Skeletal muscle cell (primary cell): Measurements from ENCODE around the gene PABPN1.
"Not testable (repeated sequence)": the region's sequence is repeated elsewhere in the genome, so short reads cannot be mapped to it uniquely, and the experiment has no call there.

Source experiments
- DNase-seq: peaks from one replicate; pipeline ENCODE4 v3.0.0-alpha.2; 2010; ENCODE audit warnings: low read depth
- H3K4me3 ChIP-seq: 2 replicates; pipeline ENCODE4 v1.5.1; 2011; ENCODE audit warnings: low read depth, mild to moderate bottlenecking, control low read depth, low read length, moderate library complexity

The PABPN1 gene, protein sequence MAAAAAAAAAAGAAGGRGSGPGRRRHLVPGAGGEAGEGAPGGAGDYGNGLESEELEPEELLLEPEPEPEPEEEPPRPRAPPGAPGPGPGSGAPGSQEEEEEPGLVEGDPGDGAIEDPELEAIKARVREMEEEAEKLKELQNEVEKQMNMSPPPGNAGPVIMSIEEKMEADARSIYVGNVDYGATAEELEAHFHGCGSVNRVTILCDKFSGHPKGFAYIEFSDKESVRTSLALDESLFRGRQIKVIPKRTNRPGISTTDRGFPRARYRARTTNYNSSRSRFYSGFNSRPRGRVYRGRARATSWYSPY

DNA sequence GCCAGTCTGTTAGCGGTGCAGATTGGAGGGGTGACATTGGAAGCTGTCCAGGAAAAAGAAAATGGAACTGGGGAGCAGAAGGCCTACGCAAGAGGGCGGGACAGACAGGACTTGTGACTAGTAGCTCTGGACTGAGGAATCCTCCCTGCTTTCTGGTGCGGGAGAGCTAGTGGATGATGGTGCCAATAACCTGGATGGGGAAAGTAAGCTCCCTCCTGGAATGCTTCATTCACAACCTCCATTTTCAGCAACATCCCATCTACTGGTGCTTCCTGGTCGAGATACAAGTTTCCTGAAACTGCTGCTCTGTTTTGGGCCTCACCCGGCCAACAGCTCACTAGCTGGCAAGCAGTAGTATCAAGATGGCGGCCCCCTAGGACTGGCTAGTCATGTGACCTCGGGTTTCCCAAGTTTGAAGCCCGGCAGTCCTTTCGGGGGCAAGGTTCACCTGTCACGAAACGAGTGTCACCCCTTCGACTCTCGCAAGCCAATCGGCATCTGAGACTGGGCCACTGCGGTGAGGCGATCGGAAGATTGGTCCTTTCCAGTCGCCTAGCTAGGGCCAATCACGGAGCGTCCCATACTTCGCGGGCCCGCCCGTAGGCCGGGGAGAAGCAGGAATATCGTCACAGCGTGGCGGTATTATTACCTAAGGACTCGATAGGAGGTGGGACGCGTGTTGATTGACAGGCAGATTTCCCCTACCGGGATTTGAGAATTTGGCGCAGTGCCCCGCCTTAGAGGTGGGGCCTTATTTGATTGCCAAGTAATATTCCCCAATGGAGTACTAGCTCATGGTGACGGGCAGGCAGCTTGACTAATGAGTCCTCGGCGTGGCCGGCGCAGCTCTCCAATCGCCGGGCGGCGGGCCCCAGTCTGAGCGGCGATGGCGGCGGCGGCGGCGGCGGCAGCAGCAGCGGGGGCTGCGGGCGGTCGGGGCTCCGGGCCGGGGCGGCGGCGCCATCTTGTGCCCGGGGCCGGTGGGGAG lies at the start of gene PABPN1:
Gene PABPN1 (plus strand): TSS at position 874 of the 988 bp plus-strand sequence. CDS start 13 bp downstream, at position 887.
- peak; percentile 99 for DNase-seq
- H3K4me3 ChIP-seq = peak within 1 kb of the TSS; percentile 85

DNA sequence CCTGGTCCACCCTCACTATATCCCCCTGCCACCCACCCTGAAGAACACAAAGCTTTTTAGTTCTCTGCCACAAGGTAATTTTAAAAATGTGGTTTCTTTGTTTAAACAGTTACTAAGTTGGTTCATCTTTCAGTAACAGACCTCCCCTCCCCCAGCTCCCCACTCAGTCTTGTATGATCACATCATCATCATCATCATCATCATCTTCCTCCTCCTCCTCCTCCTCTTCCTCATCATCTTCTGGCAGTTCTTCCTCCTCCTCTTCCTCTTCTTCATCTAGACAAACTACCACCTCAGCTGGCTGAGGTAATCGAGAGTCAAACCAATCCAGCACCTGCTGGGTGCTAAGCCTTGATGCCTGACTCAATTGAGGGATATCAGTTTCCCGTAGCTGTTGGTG lies 45.8 kb upstream of the PABPN1 start:
- no peak overlapping the region for H3K4me3 ChIP-seq
- no peak for DNase-seq

DNA sequence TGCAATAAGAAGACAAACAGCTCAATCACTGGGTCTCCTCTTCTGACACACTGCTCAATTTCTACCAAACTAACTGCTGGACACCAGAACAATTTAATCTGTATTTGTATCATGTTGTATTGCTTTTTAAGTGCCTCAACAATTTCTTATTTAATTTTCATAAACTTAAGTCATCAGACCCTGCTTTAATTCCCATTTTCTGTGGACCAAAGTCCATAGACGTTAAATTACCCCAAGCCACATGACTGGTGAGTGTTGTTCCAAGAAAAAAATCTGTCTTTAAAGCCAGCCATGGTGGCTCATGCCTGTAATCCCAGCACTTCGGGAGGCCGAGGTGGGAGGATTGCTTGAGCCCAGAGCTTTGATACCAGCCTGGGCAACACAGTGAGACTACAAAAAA lies 44.1 kb upstream of the PABPN1 start:
- no peak overlapping the region for H3K4me3 ChIP-seq
- no peak for DNase-seq

DNA sequence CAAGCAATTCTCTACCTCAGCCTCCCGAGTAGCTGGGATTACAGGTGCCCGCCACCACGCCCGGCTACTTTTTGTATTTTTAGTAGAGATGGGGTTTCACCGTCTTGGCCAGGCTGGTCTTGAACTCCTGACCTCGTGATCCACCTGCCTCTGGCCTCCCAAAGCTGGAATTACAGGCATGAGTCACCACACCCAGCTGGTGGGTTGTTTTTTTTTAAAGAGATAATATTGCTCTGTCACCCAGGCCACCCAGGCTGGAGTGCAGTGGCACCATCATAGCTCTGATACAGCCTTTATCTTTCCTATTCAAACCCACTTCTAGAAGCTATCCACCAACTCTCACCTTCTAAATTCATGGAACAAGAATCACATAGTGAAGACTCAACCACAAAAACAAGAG lies 43.3 kb upstream of the PABPN1 start:
- DNase-seq, H3K4me3 ChIP-seq: not testable (repeated sequence)

DNA sequence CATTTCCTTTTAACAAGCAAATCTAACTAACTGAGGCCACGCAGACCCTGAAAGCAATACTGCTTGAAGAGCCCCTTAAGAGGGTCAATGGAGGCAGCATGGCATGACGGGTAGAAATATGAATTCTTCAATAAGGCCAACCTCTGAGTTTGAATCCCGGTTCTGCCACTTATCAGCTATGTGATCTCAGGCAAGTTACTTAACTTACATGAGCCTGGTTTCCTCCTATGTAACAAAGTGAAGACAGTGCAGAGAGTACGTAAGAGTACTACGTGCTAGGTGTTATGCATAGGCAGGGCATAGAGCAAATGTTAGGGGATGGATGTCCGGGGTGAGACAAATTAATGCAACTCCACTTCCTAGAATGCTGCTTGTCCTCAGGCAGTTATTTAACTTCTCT lies 40.0 kb upstream of the PABPN1 start:
- no peak for DNase-seq

DNA sequence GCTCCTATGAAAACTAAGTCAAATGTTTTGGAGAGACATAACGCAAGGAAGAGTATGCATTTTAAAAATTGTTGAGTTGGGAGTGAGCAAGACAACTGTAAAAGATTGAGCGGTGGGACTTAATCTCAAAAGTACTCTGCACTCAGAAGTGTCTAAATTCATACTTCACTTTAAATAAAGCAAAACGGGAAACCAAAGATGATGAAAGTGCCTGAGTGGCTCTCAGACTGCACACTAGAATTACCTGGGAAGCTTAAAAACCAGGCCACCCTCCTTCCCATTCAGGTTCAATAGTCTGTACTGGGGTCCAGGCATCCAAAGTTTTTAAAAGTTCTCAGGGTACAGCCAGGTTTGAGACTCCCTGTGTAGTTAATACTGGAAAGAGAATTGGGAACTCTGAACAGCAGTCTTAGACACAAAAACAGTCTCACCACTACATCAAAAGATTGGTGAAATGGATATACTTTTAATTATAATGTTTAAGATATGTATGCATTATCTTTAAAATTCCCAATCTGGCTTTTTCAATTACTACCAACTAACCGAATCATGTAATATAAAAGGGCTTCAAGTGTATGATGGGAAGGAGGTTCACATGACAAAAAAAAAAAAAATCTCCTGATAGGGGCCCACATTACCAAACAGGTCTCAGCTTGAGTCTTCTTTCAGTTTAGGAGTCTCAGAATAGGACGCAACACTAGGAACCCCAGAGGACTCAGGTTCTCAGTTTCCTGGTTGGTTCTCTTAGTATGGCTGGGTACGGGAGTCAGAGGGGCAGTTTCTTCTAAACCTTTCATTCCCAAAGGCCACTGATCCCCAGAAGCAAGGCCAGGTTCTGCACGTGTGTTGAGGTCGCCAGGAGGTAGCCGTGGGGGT lies 36.4 kb upstream of the PABPN1 start:
- peak overlapping the region; percentile 95 for H3K4me3 ChIP-seq
- no peak for DNase-seq

More for the DNA sequence above, 40.0 kb upstream of the PABPN1 start:
- H3K4me3 ChIP-seq = no peak overlapping the region

DNA sequence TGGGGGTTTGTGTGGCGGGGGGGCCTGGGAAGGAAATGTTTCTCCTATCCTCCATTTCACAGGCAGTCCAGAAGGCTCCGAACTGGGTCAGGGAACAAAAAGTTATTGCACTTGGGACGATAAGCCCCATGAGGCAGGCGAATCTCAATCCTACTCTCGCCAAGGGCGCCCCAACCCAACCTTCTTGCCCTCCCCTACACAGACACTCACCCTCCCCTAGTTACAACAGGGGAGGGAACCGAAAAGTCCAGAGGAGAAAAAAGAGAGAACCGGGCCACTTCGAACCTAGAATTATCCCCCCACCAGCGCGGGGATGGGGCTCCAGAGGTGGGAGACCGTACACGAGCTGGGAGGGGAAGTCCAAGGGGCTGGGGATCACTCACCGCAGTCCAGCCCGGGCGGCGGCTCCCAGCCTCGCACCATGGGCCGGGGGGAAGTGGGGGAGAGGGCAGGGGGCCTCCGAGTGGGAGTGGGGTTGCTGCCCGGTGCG lies 35.7 kb upstream of the PABPN1 start:
- no peak for DNase-seq
- peak overlapping the region; percentile 95 for H3K4me3 ChIP-seq

DNA sequence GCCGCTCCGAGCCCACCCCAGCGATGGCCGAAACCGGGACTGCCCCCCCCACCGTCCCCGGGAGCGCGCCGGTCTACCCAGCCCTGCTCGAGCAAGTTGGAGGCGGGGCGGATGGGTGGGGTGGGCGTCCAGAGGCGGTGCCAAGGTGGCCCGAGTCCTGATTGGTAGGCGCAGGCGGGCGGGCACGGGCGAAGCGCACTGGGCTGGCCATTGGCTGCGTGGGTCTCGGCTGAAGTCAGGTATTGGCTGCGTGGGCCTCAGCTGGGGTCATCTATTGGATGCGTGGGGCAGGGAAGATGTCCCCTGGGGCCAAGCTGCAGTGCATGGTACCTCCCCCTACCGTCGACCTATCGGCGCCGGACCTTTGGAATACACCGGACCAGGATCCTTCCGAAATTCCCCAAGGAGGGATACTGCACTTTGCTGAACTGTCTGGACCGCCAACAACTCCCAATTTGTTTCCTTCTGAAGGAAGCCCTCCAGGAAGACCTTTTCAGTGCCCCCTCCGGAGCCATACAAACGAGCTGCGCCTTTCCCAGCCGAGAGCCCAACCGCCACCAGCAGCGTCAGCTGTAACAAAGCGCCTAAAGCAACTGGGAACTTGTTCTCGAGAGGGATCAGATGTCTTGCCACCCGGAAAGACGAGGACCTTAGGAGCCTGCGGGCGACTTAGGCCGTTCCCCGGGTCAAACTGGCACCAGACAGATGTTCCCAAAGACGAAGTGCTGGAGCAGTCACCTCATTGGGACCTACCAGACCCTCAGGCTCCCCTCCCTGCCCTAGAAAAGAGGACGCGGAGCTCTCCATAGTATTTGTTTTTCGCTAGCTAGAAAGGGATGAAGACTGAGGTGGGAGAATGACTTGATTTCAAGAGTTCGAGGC lies 35.0 kb upstream of the PABPN1 start, which contains the start of gene HOMEZ:
Gene HOMEZ (minus strand): TSS at position 113 of the 882 bp plus-strand sequence. CDS start 180 bp downstream, outside the sequence.
- H3K4me3 ChIP-seq = peak within 1 kb of the TSS; percentile 95
- DNase-seq = peak; percentile 97

DNA sequence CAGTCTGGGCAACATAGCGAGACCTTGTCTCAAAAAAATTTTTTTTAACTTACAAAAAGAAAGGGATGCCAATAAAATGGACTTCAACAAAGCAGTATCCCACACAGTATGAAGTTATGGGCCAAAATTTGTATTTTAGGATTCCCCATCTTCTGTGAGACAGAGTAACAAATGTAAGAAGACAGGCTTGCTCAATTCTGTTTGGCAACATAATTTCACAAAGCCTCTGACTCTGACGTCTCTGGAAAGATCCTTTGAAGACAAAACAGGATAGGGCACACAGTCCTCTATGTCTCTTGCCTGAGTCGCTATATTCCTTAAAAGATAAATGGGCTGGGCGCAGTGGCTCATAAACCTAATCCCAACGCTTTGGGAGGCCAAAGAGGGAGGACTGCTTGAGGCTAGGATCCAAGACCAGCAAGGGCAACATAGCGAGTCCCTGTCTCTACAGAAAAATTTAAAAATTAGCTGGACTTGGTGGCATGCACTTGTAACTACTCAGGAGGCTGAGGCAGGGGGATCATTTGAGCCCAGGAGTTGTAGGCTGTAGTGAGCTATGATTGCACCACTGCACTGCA lies 34.3 kb upstream of the PABPN1 start:
- peak overlapping the region; percentile 95 for H3K4me3 ChIP-seq
- no peak for DNase-seq

DNA sequence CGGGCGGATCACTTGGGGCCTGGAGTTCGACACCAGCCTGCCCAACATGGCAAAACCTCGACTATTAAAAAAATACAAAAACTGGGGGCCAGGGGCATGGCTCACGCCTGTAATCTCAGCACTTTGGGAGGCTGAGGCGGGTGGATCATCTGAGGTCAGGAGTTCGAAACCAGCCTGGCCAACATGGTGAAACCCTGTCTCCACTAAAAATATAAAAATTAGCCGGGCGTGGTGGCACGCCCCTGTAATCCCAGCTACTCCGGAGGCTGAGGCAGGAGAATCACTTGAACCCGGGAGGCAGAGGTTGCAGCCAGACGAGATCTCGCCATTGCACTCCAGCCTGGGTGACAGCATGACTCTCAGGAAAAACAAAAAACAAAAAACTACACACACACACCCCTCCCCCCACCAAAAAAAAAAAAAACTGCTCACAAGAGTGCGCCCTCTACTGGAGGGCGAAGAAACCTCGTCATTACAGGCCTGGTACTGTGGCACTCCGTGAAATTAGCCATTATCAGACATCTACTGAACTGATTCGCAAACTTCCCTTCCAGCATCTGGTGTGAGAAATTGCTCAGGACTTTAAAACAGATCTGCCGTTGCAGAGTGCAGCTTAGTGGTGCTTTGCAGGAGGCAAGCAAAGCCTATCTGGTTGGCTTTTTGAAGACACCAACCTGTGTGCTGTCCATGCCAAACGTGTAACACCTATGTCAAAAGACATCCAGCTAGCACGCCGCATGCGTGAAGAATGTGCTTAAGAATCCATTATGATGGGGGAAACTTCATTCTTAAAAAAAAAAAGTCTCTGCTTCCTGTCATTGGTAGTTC lies 26.3 kb upstream of the PABPN1 start:
- DNase-seq = no peak
- no peak overlapping the region for H3K4me3 ChIP-seq

DNA sequence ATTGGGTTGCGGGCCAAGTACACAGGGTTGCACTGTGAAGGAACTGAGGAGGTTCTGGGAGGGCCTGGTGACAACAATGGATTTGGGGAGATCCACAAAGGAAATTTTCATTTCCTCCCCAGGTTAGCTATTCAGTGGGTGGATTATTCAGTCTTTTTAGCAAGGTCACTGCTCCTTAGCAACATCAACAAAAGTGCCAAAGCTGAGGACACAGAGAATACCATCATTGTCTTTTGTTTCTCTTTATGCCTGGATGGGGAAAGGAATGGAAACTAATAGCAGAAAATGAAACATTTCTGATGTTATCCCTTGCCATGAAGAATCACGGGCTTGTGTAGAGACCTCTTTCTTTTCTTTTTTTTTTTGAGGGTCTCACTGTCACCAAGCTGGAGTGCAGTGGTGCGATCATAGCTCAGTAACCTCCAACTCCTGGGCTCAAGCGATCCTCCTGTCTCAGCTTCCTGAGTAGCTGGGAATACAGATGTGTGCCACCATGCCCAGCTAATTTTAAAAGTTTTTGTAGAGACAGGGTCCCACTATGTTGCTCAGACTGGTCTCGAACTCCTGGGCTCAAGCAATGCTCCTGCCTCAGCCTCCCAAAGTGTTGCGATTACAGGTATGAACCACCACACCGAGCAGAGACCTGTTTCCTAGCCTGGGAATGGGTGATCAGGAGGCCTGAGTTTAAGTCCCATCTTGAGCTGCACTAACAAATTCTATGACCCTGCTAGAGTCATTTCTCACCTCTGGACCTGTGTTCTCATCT lies 25.1 kb upstream of the PABPN1 start:
- H3K4me3 ChIP-seq = no peak overlapping the region
- no peak for DNase-seq

DNA sequence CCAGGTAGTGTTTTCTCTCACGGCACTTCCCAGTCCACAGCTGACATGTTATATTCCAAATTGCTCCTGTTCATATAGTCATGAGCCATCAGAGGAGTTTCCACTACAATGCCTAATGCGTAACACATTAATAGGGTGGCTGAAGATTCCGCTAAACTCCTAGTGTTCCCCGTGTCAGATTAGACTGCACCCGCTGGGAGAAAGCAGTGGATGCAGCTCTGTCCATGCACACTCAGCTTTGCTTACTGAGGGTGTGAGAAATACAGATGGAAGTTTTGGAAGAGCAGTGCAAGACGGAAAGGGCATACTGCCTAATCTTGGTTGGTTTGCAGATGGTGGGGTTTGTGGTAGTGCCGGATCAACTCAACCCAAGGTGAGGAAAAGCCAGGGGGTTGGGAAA lies 24.2 kb upstream of the PABPN1 start:
- H3K4me3 ChIP-seq = no peak overlapping the region
- DNase-seq = no peak

DNA sequence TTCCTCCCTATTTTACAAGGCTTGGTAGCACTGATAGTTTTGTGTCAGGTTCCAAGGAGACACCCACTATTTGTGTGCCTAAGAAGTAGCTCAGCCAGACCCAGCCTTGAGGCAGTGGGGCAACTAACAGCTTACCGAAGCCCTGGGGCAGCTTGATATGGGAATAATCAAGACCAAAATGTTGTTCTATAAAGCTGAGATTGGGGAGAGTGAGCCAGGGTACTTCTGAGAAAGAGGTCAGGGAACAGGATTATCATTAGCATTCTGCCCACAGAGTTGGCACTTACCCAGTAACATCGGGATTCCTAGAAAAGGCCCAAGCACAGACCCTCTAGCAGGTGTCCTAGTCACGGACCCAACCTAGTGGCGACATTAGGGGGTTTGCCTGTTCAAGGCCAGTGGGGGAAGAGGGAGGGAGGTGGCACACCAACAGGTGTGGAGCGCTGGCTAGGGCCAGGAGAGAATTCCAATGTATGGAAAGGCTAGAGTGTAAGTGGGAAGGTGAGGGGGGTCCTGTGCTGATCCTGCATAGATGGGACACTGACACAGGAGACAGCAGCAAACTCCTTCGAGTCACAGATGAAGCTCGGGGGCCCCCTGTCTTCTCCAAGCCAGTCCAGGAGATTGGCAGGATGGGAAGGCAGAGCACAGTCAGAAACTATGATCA lies 23.5 kb upstream of the PABPN1 start:
- no peak for DNase-seq
- H3K4me3 ChIP-seq = no peak overlapping the region

DNA sequence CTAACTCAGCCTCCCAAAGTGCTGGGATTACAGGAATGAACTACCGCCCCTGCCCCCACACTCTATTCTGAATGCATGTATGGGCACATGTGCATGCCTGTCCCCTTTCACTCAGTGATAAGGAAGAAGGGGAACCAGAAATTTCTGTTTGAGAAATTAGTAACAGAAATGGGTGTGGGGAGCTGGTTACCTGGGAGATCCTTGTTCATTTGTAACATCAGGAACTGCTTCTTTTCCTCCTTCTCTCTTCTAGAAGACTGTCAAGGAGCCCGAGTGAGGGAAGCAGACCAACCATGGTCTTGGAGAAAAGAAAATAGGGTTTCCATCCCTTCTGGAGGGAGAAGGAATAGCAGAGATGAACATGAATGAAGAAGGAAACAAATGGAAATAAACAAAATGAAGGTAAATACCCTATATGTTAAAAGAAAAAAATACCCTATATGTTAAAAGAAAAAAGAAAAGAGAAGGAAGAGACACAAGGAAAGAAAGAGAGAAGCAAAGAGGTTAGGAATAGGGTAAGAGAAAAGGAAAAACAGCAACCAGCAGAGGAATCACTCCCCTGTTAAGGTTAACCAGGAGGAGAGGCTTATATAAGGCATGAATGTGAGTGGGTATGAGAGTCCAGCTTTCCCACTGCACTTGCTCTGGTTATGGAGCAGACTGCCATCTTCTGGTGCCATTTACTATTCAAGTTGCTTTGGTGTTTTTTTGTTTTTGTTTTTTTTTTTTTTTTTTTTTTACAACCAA lies 21.9 kb upstream of the PABPN1 start:
- H3K4me3 ChIP-seq = no peak overlapping the region
- no peak for DNase-seq

DNA sequence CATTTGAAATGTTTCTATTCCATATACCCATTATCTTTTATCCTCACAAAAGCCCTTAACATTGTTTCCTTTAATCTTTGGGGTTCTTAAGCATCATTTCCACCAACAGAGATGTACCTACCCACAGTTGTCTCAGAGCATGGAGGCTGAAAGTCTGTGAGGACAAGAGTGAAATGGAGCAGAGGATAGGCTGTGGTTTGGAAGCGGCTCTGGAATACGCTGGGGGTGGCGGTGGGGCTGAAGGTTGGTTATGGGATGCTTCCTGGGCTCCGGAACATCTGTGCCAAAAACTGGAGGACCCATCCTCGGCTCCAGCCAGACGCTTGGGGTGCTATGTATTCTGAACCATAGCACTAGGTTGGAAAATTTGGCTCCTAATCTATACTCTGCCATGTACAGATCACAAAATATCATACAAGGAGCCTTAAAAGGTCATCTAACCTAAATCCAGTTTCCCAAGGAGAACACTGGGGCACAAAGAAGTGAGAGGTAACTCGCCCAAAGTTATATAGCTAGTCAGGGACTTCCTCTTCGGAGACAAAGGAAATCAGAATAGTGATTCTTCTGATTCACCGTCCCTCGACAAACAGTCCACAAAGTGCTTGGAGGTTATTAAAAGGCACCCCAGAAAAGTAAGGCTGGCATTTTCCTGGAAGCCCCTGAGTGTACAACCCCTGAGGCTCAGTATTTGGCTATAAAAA lies 21.1 kb upstream of the PABPN1 start:
- no peak for DNase-seq
- peak overlapping the region; percentile 76 for H3K4me3 ChIP-seq
